Heart left ventricle (tissue), 13 donors: ENCODE results near the gene ADGRF3.
"Not testable (repeated sequence)": the region's sequence is repeated elsewhere in the genome, so short reads cannot be mapped to it uniquely, and the experiment has no call there.

Experiments used
- POLR2A ChIP-seq, 2 donors: fragments of 450-650 bp; IDR thresholded peaks; one replicate each; pipeline ENCODE4 v1.6.1; 2017; ENCODE audit warnings: antibody characterized with exemption in 2 of 2, mild to moderate bottlenecking in 2 of 2, moderate library complexity in 2 of 2
- TF ChIP-seq, protein P1 (sequence below), 12 donors: fragments of 200-600 bp; sonication (generic) in 4 of 12; IDR thresholded peaks; one replicate each; pipeline versions ENCODE4 v1.5.0 to v1.8.0; 2018 to 2022; ENCODE audit warnings: antibody characterized with exemption in 12 of 12, mild to moderate bottlenecking in 5 of 12
- donor health status: ischemic (EF 13 %, LVEDD 7.1; RV severe dilation, severe dysfunction).
- donor health status: DM: no; HTN: yes; CAD: no.
- donor health status: DM: no; HTN: no; CAD: no.
- donor health status: ischemic (EF 25% LVEDD 6.9; RV normal size, moderate dysfunction).
- donor health status: ischemic (EF 25% LVEDD 5.7; RV mildly dilated, moderate dysfunction).
- donor health status: ischemic (EF 35%, LVEDD 5.7; RV mildly dilated, moderate dysfunction).
- donor health status: nonischemic (EF 11% LVEDD 7.7; RV severe dilation, severe dysfunction).
- donor health status: DM: yes; HTN: yes; CAD: no.
- donor health status: PGD.
- donor health status: ischemic (EF 29% LVEDD 5.4; RV normal size, mild dysfunction).
- donor health status: nonischemic (EF 23%, LVEDD 6.1; RV moderate dilation, normal function).

DNA sequence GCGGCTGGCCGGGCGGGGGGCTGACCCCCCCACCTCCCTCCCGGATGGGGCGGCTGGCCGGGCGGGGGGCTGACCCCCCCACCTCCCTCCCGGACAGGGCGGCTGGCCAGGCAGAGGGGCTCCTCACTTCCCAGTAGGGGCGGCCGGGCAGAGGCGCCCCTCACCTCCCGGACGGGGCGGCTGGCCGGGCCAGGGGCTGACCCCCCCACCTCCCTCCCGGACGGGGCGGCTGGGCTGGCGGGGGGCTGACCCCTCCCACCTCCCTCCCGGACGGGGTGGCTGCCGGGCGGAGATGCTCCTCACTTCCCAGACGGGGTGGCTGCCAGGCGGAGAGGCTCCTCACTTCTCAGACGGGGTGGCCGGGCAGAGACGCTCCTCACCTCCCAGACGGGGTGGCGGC lies 24.3 kb upstream of the ADGRF3 start:
- TF ChIP-seq, protein P1, sequence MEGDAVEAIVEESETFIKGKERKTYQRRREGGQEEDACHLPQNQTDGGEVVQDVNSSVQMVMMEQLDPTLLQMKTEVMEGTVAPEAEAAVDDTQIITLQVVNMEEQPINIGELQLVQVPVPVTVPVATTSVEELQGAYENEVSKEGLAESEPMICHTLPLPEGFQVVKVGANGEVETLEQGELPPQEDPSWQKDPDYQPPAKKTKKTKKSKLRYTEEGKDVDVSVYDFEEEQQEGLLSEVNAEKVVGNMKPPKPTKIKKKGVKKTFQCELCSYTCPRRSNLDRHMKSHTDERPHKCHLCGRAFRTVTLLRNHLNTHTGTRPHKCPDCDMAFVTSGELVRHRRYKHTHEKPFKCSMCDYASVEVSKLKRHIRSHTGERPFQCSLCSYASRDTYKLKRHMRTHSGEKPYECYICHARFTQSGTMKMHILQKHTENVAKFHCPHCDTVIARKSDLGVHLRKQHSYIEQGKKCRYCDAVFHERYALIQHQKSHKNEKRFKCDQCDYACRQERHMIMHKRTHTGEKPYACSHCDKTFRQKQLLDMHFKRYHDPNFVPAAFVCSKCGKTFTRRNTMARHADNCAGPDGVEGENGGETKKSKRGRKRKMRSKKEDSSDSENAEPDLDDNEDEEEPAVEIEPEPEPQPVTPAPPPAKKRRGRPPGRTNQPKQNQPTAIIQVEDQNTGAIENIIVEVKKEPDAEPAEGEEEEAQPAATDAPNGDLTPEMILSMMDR (IDR thresholded peaks at IDR 0.05) = not testable (repeated sequence)
- TF ChIP-seq POLR2A (IDR thresholded peaks at IDR 0.05) = not testable (repeated sequence)
